ENCODE measurements around the gene MAGI2. TPM values are rescaled to one million over a fixed set of nuclear protein-coding genes. Genes with fewer than 3 reads are reported as not detected.
A peak's percentile ranks its signal among the peaks of the same experiment; 100 is the strongest.

Gene MAGI2
- polyA plus RNA-seq, 1 experiment, result 0.81 TPM

DNA sequence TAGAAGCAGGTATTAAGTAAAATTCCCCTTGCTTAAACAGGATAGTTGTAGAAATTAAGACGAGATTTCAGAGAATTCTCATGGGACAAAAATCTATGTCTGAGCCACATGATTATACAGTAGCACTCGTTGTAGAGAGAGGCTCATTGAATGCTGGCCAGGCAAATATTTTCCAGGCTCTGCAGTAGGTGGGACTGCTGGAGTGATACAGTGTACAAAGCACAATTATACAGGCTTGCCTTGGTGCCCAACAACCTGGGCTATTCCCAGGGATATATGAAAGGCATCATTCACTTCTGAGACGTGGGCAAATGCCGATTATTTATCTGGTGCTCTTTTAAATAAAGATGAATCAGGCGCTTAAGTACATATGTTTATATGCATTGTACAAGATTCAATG lies 1274.3 kb downstream of the MAGI2 start:
- ChIA-PET POLR2A (no interaction called here), CTCF (no interaction called here)
- Histone ChIP-seq H3K36me3 (ENCODE audit: control insufficient read depth, insufficient read depth, low read length) (no peaks in the 10 kb centered on the region), H3K27me3 (ENCODE audit: control insufficient read depth, insufficient read depth, low read length) (no peaks in the 10 kb centered on the region), H3K4me3 (ENCODE audit: low read depth, low read length) (no peak overlapping the region)
- TF ChIP-seq, protein P1, sequence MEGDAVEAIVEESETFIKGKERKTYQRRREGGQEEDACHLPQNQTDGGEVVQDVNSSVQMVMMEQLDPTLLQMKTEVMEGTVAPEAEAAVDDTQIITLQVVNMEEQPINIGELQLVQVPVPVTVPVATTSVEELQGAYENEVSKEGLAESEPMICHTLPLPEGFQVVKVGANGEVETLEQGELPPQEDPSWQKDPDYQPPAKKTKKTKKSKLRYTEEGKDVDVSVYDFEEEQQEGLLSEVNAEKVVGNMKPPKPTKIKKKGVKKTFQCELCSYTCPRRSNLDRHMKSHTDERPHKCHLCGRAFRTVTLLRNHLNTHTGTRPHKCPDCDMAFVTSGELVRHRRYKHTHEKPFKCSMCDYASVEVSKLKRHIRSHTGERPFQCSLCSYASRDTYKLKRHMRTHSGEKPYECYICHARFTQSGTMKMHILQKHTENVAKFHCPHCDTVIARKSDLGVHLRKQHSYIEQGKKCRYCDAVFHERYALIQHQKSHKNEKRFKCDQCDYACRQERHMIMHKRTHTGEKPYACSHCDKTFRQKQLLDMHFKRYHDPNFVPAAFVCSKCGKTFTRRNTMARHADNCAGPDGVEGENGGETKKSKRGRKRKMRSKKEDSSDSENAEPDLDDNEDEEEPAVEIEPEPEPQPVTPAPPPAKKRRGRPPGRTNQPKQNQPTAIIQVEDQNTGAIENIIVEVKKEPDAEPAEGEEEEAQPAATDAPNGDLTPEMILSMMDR (IDR thresholded peaks at IDR 0.05; ENCODE audit: insufficient read depth, low read depth, low read length), result no peak
- no peak for DNase-seq (ENCODE audit: low read depth)

DNA sequence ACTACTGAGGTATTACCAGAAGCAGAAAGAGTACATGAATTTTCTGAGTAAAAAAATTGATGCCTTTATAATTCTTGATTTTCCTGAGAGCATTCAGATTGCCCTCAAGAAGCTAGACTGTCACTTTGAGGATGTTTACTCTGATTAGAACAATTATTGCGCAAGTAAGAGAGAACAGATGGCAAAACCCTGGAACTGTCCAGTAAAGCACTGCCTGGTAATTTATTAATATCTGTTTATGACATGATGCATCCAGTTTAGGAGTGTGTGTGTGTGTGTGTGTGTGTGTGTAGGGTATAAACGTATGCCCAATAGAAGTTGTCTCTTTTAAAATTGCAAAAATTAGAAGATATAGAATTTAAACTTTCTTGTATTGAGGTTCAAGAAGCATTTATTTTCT lies 1275.1 kb downstream of the MAGI2 start:
- peak; percentile 8 for DNase-seq (ENCODE audit: low read depth)
- H3K27me3 ChIP-seq (ENCODE audit: control insufficient read depth, insufficient read depth, low read length), result no peaks in the 10 kb centered on the region
- TF ChIP-seq, protein P1 (IDR thresholded peaks at IDR 0.05; ENCODE audit: insufficient read depth, low read depth, low read length), result no peak
- H3K36me3 ChIP-seq (ENCODE audit: control insufficient read depth, insufficient read depth, low read length), result no peaks in the 10 kb centered on the region
- ChIA-PET POLR2A (interaction anchor here (0.5 kb wide), 1 partner anchor 295 kb away, joined by 3 read pairs; no protein-coding TSS in a partner anchor), CTCF (no interaction called here)
- no peak overlapping the region for H3K4me3 ChIP-seq (ENCODE audit: low read depth, low read length)

DNA sequence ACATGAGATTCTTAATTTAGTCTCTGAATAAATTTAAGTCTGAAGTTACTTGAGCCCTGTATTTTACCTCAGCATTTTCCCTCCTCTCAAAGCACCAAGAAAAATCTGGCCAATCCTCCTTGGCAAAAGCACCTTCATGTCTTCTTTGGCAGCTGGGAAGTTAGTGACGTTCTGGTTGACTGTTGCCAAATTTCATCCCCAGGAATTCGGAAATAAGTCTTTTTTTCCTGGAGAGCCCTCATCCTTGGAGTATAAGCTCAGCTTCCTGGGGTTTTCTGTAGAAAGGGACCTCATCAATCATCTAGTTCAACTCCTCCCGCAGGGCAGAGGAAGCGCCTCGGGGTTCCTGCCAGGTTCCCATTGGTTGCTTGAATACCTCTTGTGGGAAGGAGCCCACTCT lies 1277.3 kb downstream of the MAGI2 start:
- TF ChIP-seq, protein P1 (IDR thresholded peaks at IDR 0.05; ENCODE audit: insufficient read depth, low read depth, low read length), result no peak
- H3K27me3 ChIP-seq (ENCODE audit: control insufficient read depth, insufficient read depth, low read length), result no peaks in the 10 kb centered on the region
- DNase-seq (ENCODE audit: low read depth), result no peak
- H3K36me3 ChIP-seq (ENCODE audit: control insufficient read depth, insufficient read depth, low read length), result no peaks in the 10 kb centered on the region
- H3K4me3 ChIP-seq (ENCODE audit: low read depth, low read length), result no peak overlapping the region
- ChIA-PET CTCF (interaction anchor here (3.9 kb wide), 1 partner anchor 11 kb away, joined by 13 read pairs; no protein-coding TSS in a partner anchor), POLR2A (no interaction called here)

DNA sequence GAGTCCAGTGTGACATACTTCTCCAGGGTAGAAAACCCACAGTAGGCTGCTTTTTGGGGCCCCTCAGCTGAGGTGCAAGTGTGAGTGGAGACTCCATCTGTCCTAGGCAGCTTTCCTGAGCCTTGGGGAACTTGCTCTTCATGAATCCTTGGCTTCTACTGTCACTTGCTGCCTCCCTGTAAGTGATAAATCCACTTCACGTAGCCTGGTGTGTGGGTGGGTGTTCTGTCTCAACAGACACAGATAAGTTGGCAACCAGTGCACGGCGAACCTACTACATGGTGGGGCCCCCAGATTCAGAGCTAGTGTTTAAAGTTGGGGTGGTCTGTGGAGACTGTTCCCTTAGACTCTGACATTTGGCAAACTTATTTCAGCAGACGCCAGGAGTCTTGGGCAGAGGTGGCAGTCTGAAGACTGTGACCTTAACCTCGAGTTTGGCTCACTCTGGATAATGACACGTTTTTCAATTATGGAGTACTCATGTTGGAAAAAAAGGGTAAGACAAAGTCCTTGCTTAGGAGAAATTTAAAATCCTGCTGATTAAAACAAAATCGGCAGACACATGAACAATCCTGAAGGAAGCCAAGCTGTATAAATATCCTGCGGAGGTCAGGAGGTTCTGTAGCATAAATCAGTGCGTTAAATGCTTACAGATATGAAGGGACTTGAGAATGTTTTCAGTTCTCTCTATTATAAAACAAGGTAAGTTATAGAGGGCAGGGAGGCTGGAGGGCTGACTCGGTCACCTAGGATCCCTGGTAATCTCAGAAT lies 1278.0 kb downstream of the MAGI2 start:
- no peaks in the 10 kb centered on the region for H3K36me3 ChIP-seq (ENCODE audit: control insufficient read depth, insufficient read depth, low read length)
- CTCF ChIA-PET, result interaction anchor here (3.9 kb wide), 1 partner anchor 11 kb away, joined by 13 read pairs; no protein-coding TSS in a partner anchor
- TF ChIP-seq, protein P1 (IDR thresholded peaks at IDR 0.05; ENCODE audit: insufficient read depth, low read depth, low read length), result no peak
- H3K27me3 ChIP-seq (ENCODE audit: control insufficient read depth, insufficient read depth, low read length), result no peaks in the 10 kb centered on the region
- H3K4me3 ChIP-seq (ENCODE audit: low read depth, low read length), result no peak overlapping the region
- POLR2A ChIA-PET, result no interaction called here
- DNase-seq (ENCODE audit: low read depth), result no peak

DNA sequence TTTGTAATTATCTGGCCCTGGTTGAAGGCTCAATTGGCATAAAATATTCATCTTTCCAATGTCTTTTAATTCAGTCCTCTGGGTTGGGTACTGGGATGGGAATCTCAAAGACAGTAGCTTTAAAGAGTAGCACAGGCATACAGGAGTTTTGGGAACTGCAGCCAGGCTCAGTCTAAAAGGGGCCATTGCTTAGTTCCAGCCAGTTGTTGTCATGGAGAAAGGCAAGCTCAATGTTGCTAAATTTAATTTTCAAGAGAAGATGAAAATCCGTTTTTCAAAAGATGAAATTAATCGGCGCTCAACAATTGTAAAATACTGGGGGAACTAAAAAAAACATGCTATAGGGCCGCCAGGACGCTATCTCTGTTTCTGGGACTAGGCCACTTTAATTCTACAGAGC lies 1279.8 kb downstream of the MAGI2 start:
- ChIA-PET CTCF (interaction anchor here (1.3 kb wide), 1 partner anchor 18 kb away, joined by 4 read pairs; no protein-coding TSS in a partner anchor), POLR2A (no interaction called here)
- TF ChIP-seq, protein P1 (IDR thresholded peaks at IDR 0.05; ENCODE audit: insufficient read depth, low read depth, low read length), result no peak
- H3K36me3 ChIP-seq (ENCODE audit: control insufficient read depth, insufficient read depth, low read length), result no peaks in the 10 kb centered on the region
- no peak for DNase-seq (ENCODE audit: low read depth)
- H3K27me3 ChIP-seq (ENCODE audit: control insufficient read depth, insufficient read depth, low read length), result no peaks in the 10 kb centered on the region
- no peak overlapping the region for H3K4me3 ChIP-seq (ENCODE audit: low read depth, low read length)

Data from BJ (cell line).